ENCODE measurements around the gene GLP2R.

Gene GLP2R

GRCh38 chr17:9934331-9934730 is 108.6 kb downstream of the GLP2R start:
- WGBS, 2 donors (ENCODE audit: extremely low coverage in 2 of 2, insufficient read length in 2 of 2, insufficient replicate concordance in 1 of 2): no CpG with 5 or more reads among the region's 7 CpGs

GRCh38 chr17:9935408-9935807 is 109.7 kb downstream of the GLP2R start:
- Histone ChIP-seq H3K4me3 (ENCODE audit: low read length in 2 of 2) (no peak overlapping the region), H3K27me3 (ENCODE audit: control insufficient read depth in 3 of 3, insufficient read depth in 3 of 3, low read depth in 1 of 3, low read length in 3 of 3) (no peaks in the 10 kb centered on the region), H3K9ac (ENCODE audit: low read depth, low read length, poor library complexity) (no peak overlapping the region), H2BK15ac (ENCODE audit: low read length) (no peak overlapping the region), H3K36me3 (replicated peaks in 1 of 2; ENCODE audit: control insufficient read depth in 2 of 2, insufficient read depth in 2 of 2, low read length in 2 of 2) (peaks cover 0 to 2% of the 10 kb centered on the region in 2 donors), H3K14ac (ENCODE audit: low read length) (peak overlapping the region; percentile 32), H2BK120ac (ENCODE audit: low read depth, low read length) (no peak overlapping the region), H3K4me2 (ENCODE audit: insufficient read depth, low read length, poor library complexity, severe bottlenecking) (no peak overlapping the region), H2BK5ac (ENCODE audit: low read length) (no peak overlapping the region), H3K79me1 (ENCODE audit: low read depth, low read length) (no peaks in the 10 kb centered on the region), H4K8ac (ENCODE audit: low read depth, low read length) (no peak overlapping the region), H3K18ac (ENCODE audit: low read length) (no peak overlapping the region), H3K4me1 (ENCODE audit: control insufficient read depth in 2 of 2, insufficient read depth in 1 of 2, low read depth in 1 of 2, low read length in 2 of 2) (peaks cover 0 to 7% of the 10 kb centered on the region in 2 donors), H4K91ac (ENCODE audit: low read depth, low read length, poor library complexity) (no peak overlapping the region), H3K4ac (ENCODE audit: low read length) (no peak overlapping the region), H2AK5ac (ENCODE audit: low read depth, low read length) (no peak overlapping the region), H2BK12ac (ENCODE audit: low read length) (no peak overlapping the region), H3K23ac (ENCODE audit: low read depth, low read length, poor library complexity) (no peak overlapping the region), H3K9me3 (replicated peaks in 1 of 2; ENCODE audit: control insufficient read depth in 2 of 2, insufficient read depth in 1 of 2, low read depth in 1 of 2, low read length in 2 of 2) (no peaks in the 10 kb centered on the region), H2AFZ (ENCODE audit: low read length) (no peak overlapping the region), H3K27ac (replicated peaks; ENCODE audit: low read length) (no peak overlapping the region)
- DNase-seq (ENCODE audit: low spot score): no peak
- WGBS, 2 donors (ENCODE audit: extremely low coverage in 2 of 2, insufficient read length in 2 of 2, insufficient replicate concordance in 1 of 2): no CpG with 5 or more reads among the region's 6 CpGs

More at GRCh38 chr17:9934331-9934730, 108.6 kb downstream of the GLP2R start:
- Histone ChIP-seq H4K91ac (ENCODE audit: low read depth, low read length, poor library complexity) (no peak overlapping the region), H3K36me3 (replicated peaks in 1 of 2; ENCODE audit: control insufficient read depth in 2 of 2, insufficient read depth in 2 of 2, low read length in 2 of 2) (peaks cover 0 to 2% of the 10 kb centered on the region in 2 donors), H3K14ac (ENCODE audit: low read length) (no peak overlapping the region), H3K9me3 (replicated peaks in 1 of 2; ENCODE audit: control insufficient read depth in 2 of 2, insufficient read depth in 1 of 2, low read depth in 1 of 2, low read length in 2 of 2) (no peaks in the 10 kb centered on the region), H3K9ac (ENCODE audit: low read depth, low read length, poor library complexity) (no peak overlapping the region), H2BK12ac (ENCODE audit: low read length) (no peak overlapping the region), H2AFZ (ENCODE audit: low read length) (no peak overlapping the region), H3K79me1 (ENCODE audit: low read depth, low read length) (no peaks in the 10 kb centered on the region), H3K4me2 (ENCODE audit: insufficient read depth, low read length, poor library complexity, severe bottlenecking) (no peak overlapping the region), H2BK15ac (ENCODE audit: low read length) (no peak overlapping the region), H2AK5ac (ENCODE audit: low read depth, low read length) (no peak overlapping the region), H3K27me3 (ENCODE audit: control insufficient read depth in 3 of 3, insufficient read depth in 3 of 3, low read depth in 1 of 3, low read length in 3 of 3) (no peaks in the 10 kb centered on the region), H3K4ac (ENCODE audit: low read length) (no peak overlapping the region), H3K27ac (replicated peaks; ENCODE audit: low read length) (no peak overlapping the region), H3K23ac (ENCODE audit: low read depth, low read length, poor library complexity) (no peak overlapping the region), H3K18ac (ENCODE audit: low read length) (no peak overlapping the region), H3K4me3 (ENCODE audit: low read length in 2 of 2) (no peak overlapping the region), H3K4me1 (ENCODE audit: control insufficient read depth in 2 of 2, insufficient read depth in 1 of 2, low read depth in 1 of 2, low read length in 2 of 2) (peaks cover 0 to 7% of the 10 kb centered on the region in 2 donors), H2BK5ac (ENCODE audit: low read length) (no peak overlapping the region), H2BK120ac (ENCODE audit: low read depth, low read length) (no peak overlapping the region), H4K8ac (ENCODE audit: low read depth, low read length) (no peak overlapping the region)
- DNase-seq (ENCODE audit: low spot score): no peak

GRCh38 chr17:9936095-9936494 is 110.4 kb downstream of the GLP2R start:
- Histone ChIP-seq H3K36me3 (replicated peaks in 1 of 2; ENCODE audit: control insufficient read depth in 2 of 2, insufficient read depth in 2 of 2, low read length in 2 of 2) (peaks cover 0 to 2% of the 10 kb centered on the region in 2 donors), H2BK120ac (ENCODE audit: low read depth, low read length) (no peak overlapping the region), H3K4me3 (ENCODE audit: low read length in 2 of 2) (no peak overlapping the region), H2BK5ac (ENCODE audit: low read length) (no peak overlapping the region), H2BK15ac (ENCODE audit: low read length) (no peak overlapping the region), H3K4me2 (ENCODE audit: insufficient read depth, low read length, poor library complexity, severe bottlenecking) (no peak overlapping the region), H2BK12ac (ENCODE audit: low read length) (no peak overlapping the region), H3K14ac (ENCODE audit: low read length) (no peak overlapping the region), H3K9ac (ENCODE audit: low read depth, low read length, poor library complexity) (no peak overlapping the region), H2AK5ac (ENCODE audit: low read depth, low read length) (no peak overlapping the region), H3K4me1 (ENCODE audit: control insufficient read depth in 2 of 2, insufficient read depth in 1 of 2, low read depth in 1 of 2, low read length in 2 of 2) (peaks cover 0 to 6% of the 10 kb centered on the region in 2 donors), H3K4ac (ENCODE audit: low read length) (no peak overlapping the region), H4K8ac (ENCODE audit: low read depth, low read length) (no peak overlapping the region), H3K23ac (ENCODE audit: low read depth, low read length, poor library complexity) (no peak overlapping the region), H3K18ac (ENCODE audit: low read length) (no peak overlapping the region), H3K9me3 (replicated peaks in 1 of 2; ENCODE audit: control insufficient read depth in 2 of 2, insufficient read depth in 1 of 2, low read depth in 1 of 2, low read length in 2 of 2) (no peaks in the 10 kb centered on the region), H3K27me3 (ENCODE audit: control insufficient read depth in 3 of 3, insufficient read depth in 3 of 3, low read depth in 1 of 3, low read length in 3 of 3) (no peaks in the 10 kb centered on the region), H3K27ac (replicated peaks; ENCODE audit: low read length) (no peak overlapping the region), H2AFZ (ENCODE audit: low read length) (no peak overlapping the region), H4K91ac (ENCODE audit: low read depth, low read length, poor library complexity) (no peak overlapping the region), H3K79me1 (ENCODE audit: low read depth, low read length) (no peaks in the 10 kb centered on the region)
- DNase-seq (ENCODE audit: low spot score): no peak
- WGBS, 2 donors (ENCODE audit: extremely low coverage in 2 of 2, insufficient read length in 2 of 2, insufficient replicate concordance in 1 of 2): no CpG with 5 or more reads among the region's 3 CpGs

- no peak overlapping the region for H4K8ac ChIP-seq (ENCODE audit: low read depth, low read length)
- no peak overlapping the region for H2BK120ac ChIP-seq (ENCODE audit: low read depth, low read length)
- H2BK12ac ChIP-seq (ENCODE audit: low read length): no peak overlapping the region
- no peak overlapping the region for H2AK5ac ChIP-seq (ENCODE audit: low read depth, low read length)
- H3K36me3 ChIP-seq (replicated peaks in 1 of 2; ENCODE audit: control insufficient read depth in 2 of 2, insufficient read depth in 2 of 2, low read length in 2 of 2): no peaks in the 10 kb centered on the region
- H3K9me3 ChIP-seq (replicated peaks in 1 of 2; ENCODE audit: control insufficient read depth in 2 of 2, insufficient read depth in 1 of 2, low read depth in 1 of 2, low read length in 2 of 2): no peaks in the 10 kb centered on the region
- H3K79me1 ChIP-seq (ENCODE audit: low read depth, low read length): no peaks in the 10 kb centered on the region
- DNase-seq (ENCODE audit: low spot score): no peak
- H3K27me3 ChIP-seq (ENCODE audit: control insufficient read depth in 3 of 3, insufficient read depth in 3 of 3, low read depth in 1 of 3, low read length in 3 of 3): no peaks in the 10 kb centered on the region
- no peak overlapping the region for H3K14ac ChIP-seq (ENCODE audit: low read length)
- no peak overlapping the region for H4K91ac ChIP-seq (ENCODE audit: low read depth, low read length, poor library complexity)
- H3K23ac ChIP-seq (ENCODE audit: low read depth, low read length, poor library complexity): no peak overlapping the region
- no peak overlapping the region for H2AFZ ChIP-seq (ENCODE audit: low read length)
- no peak overlapping the region for H3K18ac ChIP-seq (ENCODE audit: low read length)
- no peak overlapping the region for H3K4ac ChIP-seq (ENCODE audit: low read length)
- H2BK15ac ChIP-seq (ENCODE audit: low read length): no peak overlapping the region
- no peak overlapping the region for H2BK5ac ChIP-seq (ENCODE audit: low read length)
- H3K9ac ChIP-seq (ENCODE audit: low read depth, low read length, poor library complexity): no peak overlapping the region
- no peak overlapping the region for H3K27ac ChIP-seq (replicated peaks; ENCODE audit: low read length)
- no CpG with 5 or more reads among the region's 13 CpGs for WGBS, 2 donors (ENCODE audit: extremely low coverage in 2 of 2, insufficient read length in 2 of 2, insufficient replicate concordance in 1 of 2)
- no peaks in the 10 kb centered on the region for H3K4me1 ChIP-seq (ENCODE audit: control insufficient read depth in 2 of 2, insufficient read depth in 1 of 2, low read depth in 1 of 2, low read length in 2 of 2)
- H3K4me3 ChIP-seq (ENCODE audit: low read length in 2 of 2): no peak overlapping the region
- no peak overlapping the region for H3K4me2 ChIP-seq (ENCODE audit: insufficient read depth, low read length, poor library complexity, severe bottlenecking)
Observed at GRCh38 chr17:9937241-9937761, 111.6 kb downstream of the GLP2R start.
